ENCODE measurements around the gene PLIN3. TPM values are rescaled to one million over a fixed set of nuclear protein-coding genes. Genes with fewer than 3 reads are reported as not detected.

PLIN3 gene
- total and polyA plus RNA-seq, 9 of the 15 experiments (the other 6 are each of a cell fraction or from before 2014, with no cell fraction given): 7.5 to 75.6 (median 43.1) TPM

- DNase-seq (ENCODE audit: extremely low read depth in 1 of 4, low spot score in 3 of 4): no peak
- intact Hi-C loops (cut with micrococcal nuclease) (no loop called here), in situ Hi-C loops (cut with MboI) (no loop called here)
- Histone ChIP-seq H3K9me1 (ENCODE audit: control insufficient read depth, insufficient read depth, low read length) (no peaks in the 10 kb centered on the region), H3K9me3 (replicated peaks; ENCODE audit: control insufficient read depth, insufficient read depth, low read depth, low read length) (no peaks in the 10 kb centered on the region), H3K4me1 (replicated peaks in 1 of 2; ENCODE audit: control insufficient read depth in 2 of 2, insufficient read depth in 2 of 2, low read length in 2 of 2) (peaks cover 0 to 10% of the 10 kb centered on the region in 2 experiments; a peak in 2 of 5 replicates), H3K4me2 (ENCODE audit: insufficient read depth, low read length) (no peak overlapping the region), H3K79me2 (ENCODE audit: control insufficient read depth, insufficient read depth, low read length) (no peaks in the 10 kb centered on the region), H3K36me3 (ENCODE audit: control insufficient read depth, insufficient read depth, low read length) (peaks cover 52% of the 10 kb centered on the region; the same call in 1 of the 3 replicates), H3K27me3 (ENCODE audit: control insufficient read depth in 2 of 2, insufficient read depth in 2 of 2, low read length in 2 of 2) (no peaks in the 10 kb centered on the region), H3K9ac (ENCODE audit: insufficient read depth in 1 of 2, low read depth in 2 of 2, low read length in 2 of 2) (no peak overlapping the region), H3K27ac (ENCODE audit: extremely low read depth, low read depth, low read length) (no peak overlapping the region), H3K4me3 (no peak overlapping the region), H4K20me1 (replicated peaks; ENCODE audit: control insufficient read depth, insufficient read depth, low read length) (no peaks in the 10 kb centered on the region), H2AFZ (ENCODE audit: low read depth, low read length) (no peak overlapping the region)
- TF ChIP-seq DACH1 (IDR thresholded peaks at IDR 0.05; ENCODE audit: partially characterized antibody) (no peak), SUPT5H (IDR thresholded peaks at IDR 0.05) (peak; percentile 16; the same call in 1 of the 2 replicates), ZNF384 (IDR thresholded peaks at IDR 0.05; ENCODE audit: low read depth, low read length) (0 out of 2 replicates have a peak, but pooled peaks have one; percentile 26), HNRNPLL (IDR thresholded peaks at IDR 0.05; ENCODE audit: low read depth, low read length, poor library complexity, severe bottlenecking) (no peak), ZBTB43 (CRISPR knock-in tag; IDR thresholded peaks at IDR 0.05) (no peak), FOS (IDR thresholded peaks at IDR 0.05; ENCODE audit: extremely low read depth, insufficient read length) (no peak), MTF1 (CRISPR knock-in tag; IDR thresholded peaks at IDR 0.05; ENCODE audit: borderline replicate concordance) (no peak), ZNF121 (CRISPR knock-in tag; conservative IDR thresholded peaks at IDR 0.05) (peak; percentile 95), NFYB (IDR thresholded peaks at IDR 0.05; ENCODE audit: extremely low read depth, insufficient read length) (no peak), ZSCAN29 (IDR thresholded peaks at IDR 0.05) (no peak)
- BruUV-seq (replicated peaks): no TSS peak
- 80% methylated on average over 6 of the region's 6 CpGs for WGBS (ENCODE audit: insufficient coverage, low coverage, missing lambda C conversion rate)
- POLR2A ChIA-PET: interaction anchor here (1.1 kb wide), 1 partner anchor 53 kb away, joined by 3 read pairs; no protein-coding TSS in a partner anchor
- CTCF ChIA-PET (ENCODE audit: low intra/inter-chr PET ratio): interaction anchor here (1.6 to 2.5 kb wide), 2 partner anchors 41 to 43 kb away, joined by 7 to 17 read pairs; no protein-coding TSS in a partner anchor
- peak; percentile 47; the same call in 2 of the 3 replicates for ATAC-seq
- no peak for FAIRE-seq
These were observed 15.0 kb downstream of the PLIN3 start for GRCh38 chr19:4852484-4852883.

All from K562 (cell line).